H1 (cell line): ENCODE results near the gene MOB3B. TPM values are rescaled to one million over a fixed set of nuclear protein-coding genes. Genes with fewer than 3 reads are reported as not detected.

Experiments
- CTCF ChIA-PET: fragments of 300-600 bp; sonication (Branson Sonifier 250); formaldehyde crosslinking; loops from one replicate; lab custom pipeline; 2021; ENCODE audit not compliant: partially characterized antibody; lab: Charles Lee
- POLR2A ChIA-PET: fragments of 300-600 bp; sonication (Branson Sonifier 250); formaldehyde crosslinking; loops from one replicate; lab custom pipeline; 2021; ENCODE audit warnings: inconsistent platforms; ENCODE audit not compliant: partially characterized antibody; lab: Charles Lee
- DNase-seq, 2 experiments: peaks; one replicate each; pipeline versions ENCODE4 v3.0.0 to v3.0.0-alpha.2; 2010 to 2022; ENCODE audit warnings: low spot score in 2 of 2, low read depth in 1 of 2, mixed read lengths in 1 of 2
- FAIRE-seq: peaks from 2 replicates; lab custom pipeline; 2011; peaks lifted over from hg19 to GRCh38; lab: Jason Lieb, UNC
- H2AFZ ChIP-seq: 2 replicates; pipeline ENCODE4 v1.8.1; 2012; ENCODE audit warnings: low read length, inconsistent platforms
- H2AK5ac ChIP-seq: 2 replicates; pipeline ENCODE4 v1.6.1; 2013; ENCODE audit warnings: low read depth, low read length
- H2BK120ac ChIP-seq: replicated peaks from 2 replicates; pipeline ENCODE3; 2013; ENCODE audit warnings: low read depth, low read length, inconsistent platforms
- H2BK12ac ChIP-seq: 2 replicates; pipeline ENCODE4 v1.6.1; 2013; ENCODE audit warnings: low read depth, low read length
- H2BK15ac ChIP-seq: 2 replicates; pipeline ENCODE4 v1.6.1; 2013; ENCODE audit warnings: low read length
- H2BK20ac ChIP-seq: 2 replicates; pipeline ENCODE4 v1.6.1; 2013; ENCODE audit warnings: low read length
- H2BK5ac ChIP-seq: 2 replicates; pipeline ENCODE4 v1.6.1; 2013; ENCODE audit warnings: low read depth, low read length
- H3K14ac ChIP-seq: 2 replicates; pipeline ENCODE4 v1.6.1; 2013; ENCODE audit warnings: inconsistent platforms; ENCODE audit not compliant: insufficient read length
- H3K18ac ChIP-seq: 2 replicates; pipeline ENCODE4 v1.6.1; 2013; ENCODE audit warnings: low read length; ENCODE audit errors: extremely low read depth
- H3K23ac ChIP-seq: 2 replicates; pipeline ENCODE4 v1.6.1; 2013; ENCODE audit warnings: inconsistent platforms; ENCODE audit not compliant: insufficient read length
- H3K23me2 ChIP-seq: 2 replicates; pipeline ENCODE4 v1.6.1; 2013; ENCODE audit warnings: low read depth, low read length
- H3K27ac ChIP-seq: 2 replicates; pipeline ENCODE4 v1.6.1; 2011; ENCODE audit warnings: low read depth, low read length, inconsistent platforms
- H3K27me3 ChIP-seq, 4 experiments: replicated peaks in 1 of 4; 1 replicate in 1 of 4; 2 replicates in 3 of 4; pipeline versions ENCODE4 v1.6.1 to v1.8.1; 2011 to 2013; ENCODE audit warnings: low read length in 3 of 4, mild to moderate bottlenecking in 3 of 4, inconsistent platforms in 2 of 4, mixed read lengths in 2 of 4, moderate library complexity in 1 of 4; ENCODE audit not compliant: control insufficient read depth in 3 of 4, insufficient read depth in 3 of 4; ENCODE audit errors: extremely low read depth in 1 of 4
- H3K36me3 ChIP-seq, 4 experiments: 2 replicates each; pipeline versions ENCODE4 v1.6.1 to v1.8.1; 2011 to 2013; ENCODE audit warnings: mild to moderate bottlenecking in 4 of 4, low read length in 3 of 4, moderate library complexity in 2 of 4, control low read depth in 1 of 4, inconsistent platforms in 1 of 4; ENCODE audit not compliant: insufficient read depth in 4 of 4, control insufficient read depth in 2 of 4
- H3K4ac ChIP-seq: replicated peaks from 2 replicates; pipeline ENCODE3; 2013; ENCODE audit warnings: low read length, low read depth, mixed read lengths, inconsistent platforms; ENCODE audit not compliant: insufficient read length
- H3K4me1 ChIP-seq, 4 experiments: replicated peaks in 1 of 4; 1 replicate in 1 of 4; 2 replicates in 3 of 4; pipeline versions ENCODE4 v1.6.1 to v1.8.1; 2011 to 2013; ENCODE audit warnings: low read length in 3 of 4, inconsistent platforms in 2 of 4, mixed read lengths in 1 of 4; ENCODE audit not compliant: insufficient read depth in 4 of 4, control insufficient read depth in 3 of 4
- H3K4me2 ChIP-seq, 2 experiments: 2 replicates each; pipeline versions ENCODE4 v1.6.1 to v1.8.1; 2011 to 2013; ENCODE audit warnings: low read depth in 2 of 2, low read length in 2 of 2, control low read depth in 1 of 2, inconsistent platforms in 1 of 2, mild to moderate bottlenecking in 1 of 2; ENCODE audit not compliant: insufficient read depth in 1 of 2
- H3K4me3 ChIP-seq, 4 experiments: fragments of 200-600, 300-600 bp in 1 of 4; sonication (generic), shearing (Covaris generic), sonication (Bioruptor Twin) in 1 of 4; 2 replicates each; pipeline versions ENCODE4 v1.5.1 to v1.8.1; 2011 to 2016; ENCODE audit warnings: low read length in 4 of 4, low read depth in 3 of 4, control low read depth in 2 of 4, inconsistent platforms in 2 of 4, mild to moderate bottlenecking in 2 of 4, mixed read lengths in 1 of 4, moderate library complexity in 1 of 4; ENCODE audit not compliant: insufficient read depth in 2 of 4; ENCODE audit errors: extremely low read depth in 1 of 4
- H3K56ac ChIP-seq: replicated peaks from 2 replicates; pipeline ENCODE3; 2013; ENCODE audit warnings: low read depth, mild to moderate bottlenecking, mixed read lengths, low read length, inconsistent platforms; ENCODE audit not compliant: insufficient read length
- H3K79me1 ChIP-seq: 2 replicates; pipeline ENCODE4 v1.6.1; 2013; ENCODE audit warnings: low read depth, low read length, control low read depth
- H3K79me2 ChIP-seq, 2 experiments: 2 replicates each; pipeline versions ENCODE4 v1.6.1 to v1.8.1; 2012 to 2013; ENCODE audit warnings: low read length in 2 of 2, mild to moderate bottlenecking in 2 of 2, inconsistent platforms in 1 of 2; ENCODE audit not compliant: insufficient read depth in 2 of 2, control insufficient read depth in 1 of 2
- H3K9ac ChIP-seq, 4 experiments: replicated peaks in 1 of 4; 1 replicate in 1 of 4; 2 replicates in 3 of 4; pipeline versions ENCODE4 v1.6.1 to v1.8.1; 2011 to 2013; ENCODE audit warnings: low read depth in 3 of 4, low read length in 3 of 4, control low read depth in 2 of 4, mild to moderate bottlenecking in 2 of 4, moderate library complexity in 2 of 4, inconsistent platforms in 1 of 4; ENCODE audit errors: extremely low read depth in 1 of 4
- H3K9me3 ChIP-seq, 2 experiments: 2 replicates each; pipeline versions ENCODE4 v1.6.1 to v1.8.1; 2012 to 2013; ENCODE audit warnings: mild to moderate bottlenecking in 2 of 2, moderate library complexity in 2 of 2, control low read depth in 1 of 2, inconsistent platforms in 1 of 2, low read depth in 1 of 2, low read length in 1 of 2, mixed read lengths in 1 of 2; ENCODE audit not compliant: insufficient read depth in 2 of 2
- H4K20me1 ChIP-seq, 2 experiments: replicated peaks in 1 of 2; 2 replicates each; pipeline versions ENCODE3 to v1.8.1; 2011 to 2013; ENCODE audit warnings: inconsistent platforms in 2 of 2, low read length in 2 of 2, mild to moderate bottlenecking in 1 of 2; ENCODE audit not compliant: insufficient read depth in 2 of 2, control insufficient read depth in 1 of 2
- H4K5ac ChIP-seq: 2 replicates; pipeline ENCODE4 v1.6.1; 2013; ENCODE audit warnings: low read length, low read depth, mixed read lengths, inconsistent platforms; ENCODE audit not compliant: insufficient read length
- H4K8ac ChIP-seq: 2 replicates; pipeline ENCODE4 v1.8.0; 2013; ENCODE audit warnings: mild to moderate bottlenecking, moderate library complexity, low read length, inconsistent platforms; ENCODE audit not compliant: insufficient read depth; ENCODE audit errors: extremely low read depth
- H4K91ac ChIP-seq: replicated peaks from 2 replicates; pipeline ENCODE3; 2013; ENCODE audit warnings: low read length, mixed read lengths, inconsistent platforms; ENCODE audit not compliant: insufficient read length
- CBX8 ChIP-seq: fragments of 300-800, 300-1000 bp; sonication (generic); IDR thresholded peaks from 2 replicates; pipeline ENCODE4 v1.7.1; 2016; ENCODE audit warnings: low read depth, low read length, borderline replicate concordance
- EZH2 ChIP-seq: fragments of 200-600 bp; sonication (generic); IDR thresholded peaks from 2 replicates; pipeline ENCODE4 v1.7.1; 2012; ENCODE audit warnings: low read depth, mild to moderate bottlenecking, moderate library complexity, low read length, inconsistent platforms; ENCODE audit not compliant: severe bottlenecking
- MAFK ChIP-seq: IDR thresholded peaks from 2 replicates; pipeline ENCODE4 v1.6.1; 2012; ENCODE audit warnings: low read depth, mild to moderate bottlenecking, improper control_type of control experiment, low read length
- POLR2A ChIP-seq, 2 experiments: IDR thresholded peaks; 1 replicate in 1 of 2; 2 replicates in 1 of 2; pipeline ENCODE4 v1.6.1; 2011; ENCODE audit warnings: low read depth in 2 of 2, low read length in 2 of 2, mild to moderate bottlenecking in 2 of 2; ENCODE audit errors: control extremely low read depth in 1 of 2
- SP4 ChIP-seq: IDR thresholded peaks from 2 replicates; pipeline ENCODE4 v1.6.1; 2012; ENCODE audit warnings: low read length, inconsistent platforms
- polyA plus RNA-seq, 7 experiments: library from polyadenylated mRNA; depleted of rRNA in 3 of 7; stranded (reverse) in 5 of 7; unstranded in 2 of 7; fragments of >200 nt in 5 of 7; fragments of 200-250 nt in 2 of 7; gene quantifications; 1 replicate in 5 of 7; 2 replicates in 1 of 7; 4 replicates in 1 of 7; pipeline versions ENCODE4 v1.2.1 to v1.2.3, GENCODE V29; 2011 to 2013; ENCODE audit warnings: missing spikeins in 2 of 7, mixed read lengths in 2 of 7
- total RNA-seq: library from RNA; stranded (reverse); fragmentation: NEBNext Ultra II Directional; extraction: Animal tissue kit (Norgen Biotek cat#: 25700); gene quantifications from 2 replicates; pipeline ENCODE4 v1.2.1, GENCODE V29; 2021
- TF ChIP-seq, protein P1 (sequence below): IDR thresholded peaks from 2 replicates; pipeline ENCODE4 v1.6.1; 2012; ENCODE audit warnings: inconsistent platforms
- TF ChIP-seq, protein P2 (sequence below): IDR thresholded peaks from 2 replicates; pipeline ENCODE4 v1.6.1; 2012; ENCODE audit warnings: inconsistent platforms

MOB3B gene
- total and polyA plus RNA-seq, 2 of the 8 experiments (the other 6 are each of a cell fraction or from before 2014, with no cell fraction given) = 12.7 to 16.1 TPM

DNA sequence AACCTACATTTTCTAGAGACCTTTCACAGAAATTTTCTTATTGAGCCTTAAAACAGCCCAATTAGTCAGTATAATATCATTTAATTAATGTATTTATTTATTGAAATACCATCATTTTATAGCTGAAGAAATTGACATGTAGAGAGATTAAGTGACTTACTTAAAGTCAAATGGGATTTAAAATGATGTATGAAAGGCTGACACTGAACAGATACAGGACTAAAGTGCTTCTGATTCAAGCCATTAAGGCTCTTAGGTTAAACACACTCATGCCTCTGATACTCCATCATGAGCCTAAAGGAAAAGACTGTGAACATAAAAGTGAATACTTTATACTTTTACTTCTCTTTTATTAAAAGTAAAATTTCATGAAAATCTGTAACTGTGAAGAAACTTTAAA is 30.8 kb upstream of the MOB3B start:
- DNase-seq (no peak), FAIRE-seq (no peak)
- no peak overlapping the region for H2BK120ac ChIP-seq
- H3K56ac ChIP-seq = no peak overlapping the region
- no peak overlapping the region for H3K14ac ChIP-seq
- H3K79me2 ChIP-seq = no peaks in the 10 kb centered on the region
- no peak overlapping the region for H4K8ac ChIP-seq
- no peaks in the 10 kb centered on the region for H3K79me1 ChIP-seq
- no peak overlapping the region for H2AFZ ChIP-seq
- H3K36me3 ChIP-seq = peaks cover 2 to 69% (median 16%) of the 10 kb centered on the region in 4 experiments; a peak in 7 of 8 replicates
- CTCF ChIA-PET = interaction anchor here (0.6 to 0.8 kb wide), 3 partner anchors 14 to 605 kb away, joined by 3 read pairs; no protein-coding TSS in a partner anchor
- H3K4me2 ChIP-seq = no peak overlapping the region
- no peak overlapping the region for H2BK20ac ChIP-seq
- no peak overlapping the region for H2BK5ac ChIP-seq
- no peak for TF ChIP-seq SP4
- no peak for TF ChIP-seq CBX8
- TF ChIP-seq, protein P1, sequence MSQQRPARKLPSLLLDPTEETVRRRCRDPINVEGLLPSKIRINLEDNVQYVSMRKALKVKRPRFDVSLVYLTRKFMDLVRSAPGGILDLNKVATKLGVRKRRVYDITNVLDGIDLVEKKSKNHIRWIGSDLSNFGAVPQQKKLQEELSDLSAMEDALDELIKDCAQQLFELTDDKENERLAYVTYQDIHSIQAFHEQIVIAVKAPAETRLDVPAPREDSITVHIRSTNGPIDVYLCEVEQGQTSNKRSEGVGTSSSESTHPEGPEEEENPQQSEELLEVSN = no peak
- no peak for TF ChIP-seq POLR2A (IDR thresholded peaks at IDR 0.05; ENCODE audit: control extremely low read depth in 1 of 2, low read depth in 2 of 2, low read length in 2 of 2)
- TF ChIP-seq, protein P2, sequence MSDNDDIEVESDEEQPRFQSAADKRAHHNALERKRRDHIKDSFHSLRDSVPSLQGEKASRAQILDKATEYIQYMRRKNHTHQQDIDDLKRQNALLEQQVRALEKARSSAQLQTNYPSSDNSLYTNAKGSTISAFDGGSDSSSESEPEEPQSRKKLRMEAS = no peak
- no peak for TF ChIP-seq EZH2
- no peak for TF ChIP-seq MAFK
- H3K18ac ChIP-seq = no peak overlapping the region
- H4K5ac ChIP-seq = no peak overlapping the region
- H3K4me3 ChIP-seq = no peak overlapping the region
- H2BK15ac ChIP-seq = no peak overlapping the region
- H3K23ac ChIP-seq = no peak overlapping the region
- H3K27me3 ChIP-seq = no peaks in the 10 kb centered on the region
- no peak overlapping the region for H2AK5ac ChIP-seq
- POLR2A ChIA-PET = no interaction called here
- no peaks in the 10 kb centered on the region for H4K20me1 ChIP-seq
- no peak overlapping the region for H2BK12ac ChIP-seq
- no peaks in the 10 kb centered on the region for H3K9me3 ChIP-seq
- H3K27ac ChIP-seq = no peak overlapping the region
- no peak overlapping the region for H4K91ac ChIP-seq
- H3K23me2 ChIP-seq = no peaks in the 10 kb centered on the region
- no peaks in the 10 kb centered on the region for H3K4me1 ChIP-seq
- no peak overlapping the region for H3K4ac ChIP-seq
- no peak overlapping the region for H3K9ac ChIP-seq
